ENCODE results near the gene SPON1. TPM values are rescaled to one million over a fixed set of nuclear protein-coding genes. Genes with fewer than 3 reads are reported as not detected.
"Not testable (repeated sequence)": the region's sequence is repeated elsewhere in the genome, so short reads cannot be mapped to it uniquely, and the experiment has no call there.

Gene SPON1
- total RNA-seq, 2 experiments from 2014 or later: 0.22 to 0.31 TPM

GRCh38 chr11:14081581-14082231, 119.2 kb downstream of the SPON1 start:
- Mint-ChIP-seq H3K9me3 (peaks cover 9% of the 10 kb centered on the region), H3K36me3 (peaks cover 18% of the 10 kb centered on the region), H3K27me3 (no peaks in the 10 kb centered on the region), H3K27ac (no peak overlapping the region), H3K4me3 (no peak overlapping the region), H3K4me1 (ENCODE audit: low read depth) (peaks cover 28% of the 10 kb centered on the region)
- no peak for DNase-seq
- ChIA-PET CTCF (no interaction called here), POLR2A (no interaction called here)
- intact Hi-C loops (cut with micrococcal nuclease): no loop called here

- Mint-ChIP-seq H3K4me1 (ENCODE audit: low read depth) (peaks cover 24% of the 10 kb centered on the region), H3K4me3 (no peak overlapping the region), H3K9me3 (peaks cover 9% of the 10 kb centered on the region), H3K27me3 (no peaks in the 10 kb centered on the region), H3K36me3 (peaks cover 18% of the 10 kb centered on the region), H3K27ac (no peak overlapping the region)
- ChIA-PET CTCF (no interaction called here), POLR2A (no interaction called here)
- intact Hi-C loops (cut with micrococcal nuclease): no loop called here
- no peak for DNase-seq
Measured at GRCh38 chr11:14082338-14082737, 119.8 kb downstream of the SPON1 start.

- Mint-ChIP-seq H3K36me3 (peaks cover 12% of the 10 kb centered on the region), H3K4me1 (ENCODE audit: low read depth) (peaks cover 16% of the 10 kb centered on the region)
- POLR2A ChIA-PET; H3K27ac Mint-ChIP-seq; DNase-seq; H3K4me3 Mint-ChIP-seq; H3K9me3 Mint-ChIP-seq; H3K27me3 Mint-ChIP-seq; intact Hi-C loops (cut with micrococcal nuclease); CTCF ChIA-PET: not testable (repeated sequence)
Measured at GRCh38 chr11:14088861-14089260, 126.3 kb downstream of the SPON1 start.

GRCh38 chr11:14089690-14090462, 127.4 kb downstream of the SPON1 start:
- intact Hi-C loops (cut with micrococcal nuclease): no loop called here
- CTCF ChIA-PET: no interaction called here
- no peak overlapping the region for H3K4me3 Mint-ChIP-seq
- POLR2A ChIA-PET: no interaction called here
- peaks cover 5% of the 10 kb centered on the region for H3K36me3 Mint-ChIP-seq
- peaks cover 16% of the 10 kb centered on the region for H3K4me1 Mint-ChIP-seq (ENCODE audit: low read depth)
- peaks cover 2% of the 10 kb centered on the region for H3K9me3 Mint-ChIP-seq
- no peak overlapping the region for H3K27ac Mint-ChIP-seq
- peaks cover 3% of the 10 kb centered on the region for H3K27me3 Mint-ChIP-seq
- no peak for DNase-seq

DNA sequence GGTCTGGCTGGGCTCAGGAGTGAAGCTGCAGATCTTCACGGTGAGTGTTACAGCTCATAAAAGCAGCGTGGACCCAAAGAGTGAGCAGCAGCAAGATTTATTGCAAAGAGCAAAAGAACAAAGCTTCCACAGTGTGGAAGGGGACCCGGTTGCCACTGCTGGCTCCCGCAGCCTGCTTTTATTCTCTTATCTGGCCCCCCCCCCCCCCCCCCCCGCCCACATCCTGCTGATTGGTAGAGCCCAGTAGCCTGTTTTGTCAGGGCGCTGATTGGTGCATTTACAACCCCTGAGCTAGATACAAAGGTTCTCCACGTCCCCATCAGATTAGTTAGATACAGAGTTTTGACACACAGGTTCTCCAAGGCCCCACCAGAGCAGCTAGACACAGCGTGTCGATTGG, 128.1 kb downstream of the SPON1 start:
- not testable (repeated sequence) for H3K4me3 Mint-ChIP-seq

DNA sequence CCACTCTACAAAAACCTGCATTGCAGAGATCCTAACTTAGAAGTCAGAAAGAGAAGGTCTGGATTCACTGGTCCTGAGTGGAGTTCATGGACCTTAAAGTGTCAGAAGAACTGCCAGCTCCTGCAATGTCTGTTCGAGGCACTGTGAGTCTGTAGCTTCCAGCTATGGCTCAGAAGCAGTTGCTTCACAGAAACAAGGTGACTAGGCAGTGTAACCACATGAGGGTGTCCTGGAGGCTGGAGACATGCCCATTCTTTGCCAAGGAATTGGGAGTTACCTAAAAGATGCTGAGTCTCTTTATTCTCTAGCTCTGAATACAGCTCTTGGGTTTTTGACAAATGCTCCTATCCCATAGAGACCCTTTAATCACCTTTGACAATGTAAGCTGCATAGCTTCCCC, 130.5 kb downstream of the SPON1 start:
- DNase-seq: no peak
- Mint-ChIP-seq H3K4me1 (ENCODE audit: low read depth) (peaks cover 16% of the 10 kb centered on the region), H3K27me3 (peaks cover 3% of the 10 kb centered on the region), H3K9me3 (no peaks in the 10 kb centered on the region), H3K36me3 (peaks cover 2% of the 10 kb centered on the region), H3K4me3 (no peak overlapping the region), H3K27ac (no peak overlapping the region)
- intact Hi-C loops (cut with micrococcal nuclease): no loop called here
- CTCF ChIA-PET: no interaction called here
- POLR2A ChIA-PET: no interaction called here

More for the DNA sequence above, 128.1 kb downstream of the SPON1 start:
- H3K9me3 Mint-ChIP-seq; POLR2A ChIA-PET; CTCF ChIA-PET; H3K36me3 Mint-ChIP-seq; H3K27ac Mint-ChIP-seq; intact Hi-C loops (cut with micrococcal nuclease); DNase-seq; H3K27me3 Mint-ChIP-seq: not testable (repeated sequence)
- H3K4me1 Mint-ChIP-seq (ENCODE audit: low read depth): peaks cover 16% of the 10 kb centered on the region

DNA sequence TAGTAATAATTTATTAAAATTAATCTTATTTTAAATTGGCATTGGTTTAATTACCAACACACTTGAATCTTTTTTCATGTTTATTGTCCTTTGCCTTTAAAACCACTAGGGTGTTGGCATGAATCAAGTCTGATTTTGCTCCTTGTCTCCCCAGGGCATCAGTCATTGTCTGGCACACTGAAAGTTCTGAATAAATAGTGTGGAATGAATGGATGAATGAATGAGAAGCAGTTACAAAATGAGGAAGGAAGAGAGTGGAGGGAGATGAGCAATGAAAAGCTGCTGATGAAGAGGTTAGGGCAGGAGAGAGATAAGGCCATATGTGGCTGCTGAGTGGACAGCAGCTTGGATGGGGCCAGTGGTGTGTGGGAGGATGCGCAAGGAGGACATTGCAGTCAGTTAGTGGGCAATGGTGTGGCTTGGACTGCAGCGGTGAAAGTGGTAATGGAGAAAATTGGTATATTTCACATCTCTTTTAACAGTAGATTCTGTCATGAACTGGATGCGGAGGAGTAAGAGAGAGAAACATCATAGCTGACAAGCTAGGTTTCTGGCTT, 132.0 kb downstream of the SPON1 start:
- Mint-ChIP-seq H3K27me3 (peaks cover 3% of the 10 kb centered on the region), H3K9me3 (no peaks in the 10 kb centered on the region), H3K27ac (no peak overlapping the region), H3K36me3 (no peaks in the 10 kb centered on the region), H3K4me3 (no peak overlapping the region), H3K4me1 (ENCODE audit: low read depth) (peaks cover 6% of the 10 kb centered on the region)
- POLR2A ChIA-PET: no interaction called here
- no peak for DNase-seq
- intact Hi-C loops (cut with micrococcal nuclease): no loop called here
- CTCF ChIA-PET: no interaction called here

- H3K4me3 Mint-ChIP-seq: no peak overlapping the region
- H3K36me3 Mint-ChIP-seq: peaks cover 2% of the 10 kb centered on the region
- no peak overlapping the region for H3K27ac Mint-ChIP-seq
- DNase-seq: no peak
- H3K9me3 Mint-ChIP-seq: no peaks in the 10 kb centered on the region
- ChIA-PET POLR2A (no interaction called here), CTCF (no interaction called here)
- intact Hi-C loops (cut with micrococcal nuclease): no loop called here
- H3K4me1 Mint-ChIP-seq (ENCODE audit: low read depth): peaks cover under 1% of the 10 kb centered on the region
- no peaks in the 10 kb centered on the region for H3K27me3 Mint-ChIP-seq
Measured at GRCh38 chr11:14095882-14096281, 133.4 kb downstream of the SPON1 start.

GRCh38 chr11:14096606-14097005, 134.1 kb downstream of the SPON1 start:
- peaks cover 3% of the 10 kb centered on the region for H3K4me1 Mint-ChIP-seq (ENCODE audit: low read depth)
- H3K4me3 Mint-ChIP-seq: no peak overlapping the region
- intact Hi-C loops (cut with micrococcal nuclease): no loop called here
- H3K27me3 Mint-ChIP-seq: no peaks in the 10 kb centered on the region
- no peaks in the 10 kb centered on the region for H3K9me3 Mint-ChIP-seq
- CTCF ChIA-PET: no interaction called here
- H3K36me3 Mint-ChIP-seq: peaks cover 2% of the 10 kb centered on the region
- H3K27ac Mint-ChIP-seq: no peak overlapping the region
- no peak for DNase-seq
- POLR2A ChIA-PET: no interaction called here

- Mint-ChIP-seq H3K9me3 (no peaks in the 10 kb centered on the region), H3K36me3 (peaks cover 2% of the 10 kb centered on the region), H3K4me3 (no peak overlapping the region), H3K4me1 (ENCODE audit: low read depth) (peaks cover 3% of the 10 kb centered on the region), H3K27me3 (no peaks in the 10 kb centered on the region), H3K27ac (no peak overlapping the region)
- intact Hi-C loops (cut with micrococcal nuclease): no loop called here
- DNase-seq: no peak
- CTCF ChIA-PET: no interaction called here
- POLR2A ChIA-PET: no interaction called here
Measured at GRCh38 chr11:14101388-14101787, 138.9 kb downstream of the SPON1 start.

- H3K4me3 Mint-ChIP-seq: no peak overlapping the region
- peaks cover 3% of the 10 kb centered on the region for H3K4me1 Mint-ChIP-seq (ENCODE audit: low read depth)
- no peaks in the 10 kb centered on the region for H3K27me3 Mint-ChIP-seq
- peaks cover 2% of the 10 kb centered on the region for H3K36me3 Mint-ChIP-seq
- ChIA-PET POLR2A (no interaction called here), CTCF (interaction anchor here (1.4 kb wide), 1 partner anchor 10 kb away, joined by 3 read pairs; no protein-coding TSS in a partner anchor)
- no peak overlapping the region for H3K27ac Mint-ChIP-seq
- no peaks in the 10 kb centered on the region for H3K9me3 Mint-ChIP-seq
- no peak for DNase-seq
- intact Hi-C loops (cut with micrococcal nuclease): no loop called here
Measured at GRCh38 chr11:14102766-14103165, 140.2 kb downstream of the SPON1 start.

- intact Hi-C loops (cut with micrococcal nuclease): no loop called here
- H3K27me3 Mint-ChIP-seq: no peaks in the 10 kb centered on the region
- no peaks in the 10 kb centered on the region for H3K9me3 Mint-ChIP-seq
- peaks cover 3% of the 10 kb centered on the region for H3K4me1 Mint-ChIP-seq (ENCODE audit: low read depth)
- no peaks in the 10 kb centered on the region for H3K36me3 Mint-ChIP-seq
- POLR2A ChIA-PET: no interaction called here
- CTCF ChIA-PET: no interaction called here
- no peak overlapping the region for H3K4me3 Mint-ChIP-seq
- no peak for DNase-seq
- no peak overlapping the region for H3K27ac Mint-ChIP-seq
Measured at GRCh38 chr11:14105446-14105845, 142.9 kb downstream of the SPON1 start.
